Activated CD4-positive, alpha-beta T cell treated with anti-CD3 and anti-CD28 coated beads for 4 hours (primary cell): ENCODE results near the gene MB.

ENCODE experiments used
- DNase-seq, 2 donors: peaks; one replicate each; pipeline ENCODE4 v3.0.0-alpha.2; 2020

Gene MB

GRCh38 chr22:35593071-35593890 is 23.8 kb downstream of the MB start:
- no peak for DNase-seq

DNA sequence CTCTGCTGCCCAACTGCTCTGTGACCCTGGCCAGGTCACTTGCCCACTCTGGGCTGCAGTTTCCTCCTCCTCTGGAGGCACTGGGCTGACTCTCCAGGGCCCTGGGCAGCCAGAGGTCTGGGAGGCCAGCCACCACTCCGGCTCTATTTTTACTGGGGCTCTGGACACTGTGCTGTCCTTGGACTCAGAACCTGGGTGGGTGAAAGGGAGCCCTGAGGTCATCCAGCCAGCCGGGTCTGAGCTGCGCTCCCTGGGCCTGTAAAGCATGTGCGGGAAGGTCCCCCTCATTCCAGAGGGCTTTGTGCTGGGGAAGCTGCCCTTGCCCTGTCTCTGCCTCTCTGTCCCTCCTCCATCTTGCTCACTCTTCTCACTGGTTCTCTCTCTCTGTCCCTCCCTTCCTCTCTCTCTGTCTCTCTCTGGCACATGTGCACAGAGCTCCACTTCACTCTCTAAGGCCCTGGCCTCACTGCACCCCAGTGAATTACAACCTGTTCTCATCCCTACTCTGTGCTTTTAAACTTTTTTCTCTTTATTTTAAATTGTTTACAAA is 24.6 kb downstream of the MB start:
- DNase-seq: no peak

DNA sequence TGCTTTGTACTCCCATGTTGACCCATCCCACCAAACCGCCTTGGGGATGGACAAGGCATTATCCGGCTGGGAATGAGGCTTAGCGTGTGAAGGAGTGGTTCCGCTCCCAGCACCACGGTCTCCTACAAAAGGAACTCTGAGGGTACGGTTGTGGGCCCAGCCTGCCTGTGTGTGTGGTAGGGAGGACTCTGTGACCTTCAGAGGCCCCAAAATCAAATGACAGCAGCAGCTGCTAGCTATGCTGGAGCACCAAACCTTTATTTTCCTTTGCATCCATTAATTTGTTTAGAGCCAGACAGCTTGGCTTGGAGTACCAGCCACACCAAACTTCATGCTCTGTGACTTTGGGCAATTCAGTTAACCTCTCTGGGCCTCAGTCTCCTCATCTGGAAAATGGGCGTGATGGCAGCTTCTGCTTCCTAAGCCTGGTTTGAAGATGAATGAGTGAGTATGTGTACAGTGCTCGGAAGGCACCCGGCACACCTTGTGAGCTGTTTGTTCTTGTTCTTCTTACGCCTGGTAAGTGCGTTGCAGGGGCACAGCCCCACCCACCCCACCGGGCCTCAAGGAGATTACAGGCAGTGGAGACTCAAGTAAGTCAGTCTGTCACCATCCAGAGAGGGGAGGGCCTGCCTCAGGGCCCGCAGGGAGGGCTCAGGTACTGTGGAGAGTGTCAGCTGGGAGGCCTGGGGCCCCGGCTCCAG is 25.3 kb downstream of the MB start:
- DNase-seq: no peak

DNA sequence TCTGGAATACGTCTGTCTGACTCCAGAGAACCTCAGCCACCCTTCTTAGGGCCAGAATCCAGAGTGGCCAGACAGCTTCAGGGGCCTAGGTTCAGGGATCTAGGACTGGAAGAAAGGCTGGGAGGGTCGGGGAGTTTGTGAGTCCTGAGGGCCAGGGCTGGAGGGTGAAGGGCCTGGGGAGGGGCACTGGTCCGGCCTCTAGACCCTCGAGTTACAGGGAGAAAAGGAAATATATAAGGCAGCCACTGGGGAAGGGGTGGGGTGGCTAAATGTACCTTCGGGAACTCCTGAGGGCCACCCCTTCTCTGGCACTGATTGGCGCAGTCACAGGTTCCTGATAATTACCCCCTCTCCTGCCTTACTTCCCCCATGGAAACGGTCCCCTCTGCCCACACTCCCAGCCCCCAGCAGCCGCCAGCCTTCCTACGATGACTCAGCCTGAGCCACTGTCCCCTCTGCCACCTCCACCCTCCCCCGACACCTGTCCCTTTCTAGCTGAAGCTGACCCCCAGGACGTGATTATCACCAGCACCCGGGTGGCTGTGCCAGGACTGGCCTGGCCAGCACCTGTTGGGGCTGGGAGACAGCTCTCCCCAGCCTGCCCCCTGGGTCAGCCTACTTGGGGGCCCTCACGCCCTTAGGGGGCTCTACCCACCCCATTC is 26.4 kb downstream of the MB start:
- DNase-seq: no peak

DNA sequence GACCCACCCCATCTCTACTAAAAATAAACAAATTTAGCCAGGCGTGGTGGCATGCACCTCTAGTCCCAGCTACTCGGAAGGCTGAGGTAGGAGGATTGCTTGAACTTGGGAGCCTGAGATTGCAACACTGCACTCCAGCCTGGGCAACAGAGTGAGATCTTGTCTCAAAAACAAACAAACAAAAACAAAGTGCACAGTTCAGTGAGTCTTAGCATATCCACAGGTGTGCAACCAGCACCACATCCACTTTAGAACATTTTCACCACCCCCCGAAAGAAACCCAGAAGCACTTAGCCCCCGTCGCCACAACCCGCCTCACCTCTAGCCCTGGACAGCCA is 27.4 kb downstream of the MB start:
- DNase-seq: no peak

- no peak for DNase-seq
Measured at GRCh38 chr22:35589071-35589755, 27.9 kb downstream of the MB start.

DNA sequence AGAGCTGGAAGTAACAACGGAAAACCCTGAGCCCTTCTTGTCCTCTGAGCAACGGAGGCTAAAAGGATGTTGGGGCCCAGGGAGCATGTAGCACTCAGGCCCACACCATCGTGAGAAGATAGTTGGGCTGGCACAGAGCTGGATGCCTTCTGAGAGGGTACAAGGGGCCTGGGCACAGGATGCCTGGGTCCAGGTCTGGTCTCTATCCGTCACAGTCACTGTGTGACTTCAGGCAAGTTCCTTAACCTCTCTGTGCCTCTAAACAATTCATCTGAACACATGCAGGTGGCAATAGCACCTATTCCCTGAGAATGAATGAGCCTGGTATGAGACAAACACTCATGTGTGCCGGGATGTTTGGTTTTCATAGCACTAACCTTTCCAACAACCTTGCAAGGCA is 29.2 kb downstream of the MB start:
- DNase-seq: no peak

DNA sequence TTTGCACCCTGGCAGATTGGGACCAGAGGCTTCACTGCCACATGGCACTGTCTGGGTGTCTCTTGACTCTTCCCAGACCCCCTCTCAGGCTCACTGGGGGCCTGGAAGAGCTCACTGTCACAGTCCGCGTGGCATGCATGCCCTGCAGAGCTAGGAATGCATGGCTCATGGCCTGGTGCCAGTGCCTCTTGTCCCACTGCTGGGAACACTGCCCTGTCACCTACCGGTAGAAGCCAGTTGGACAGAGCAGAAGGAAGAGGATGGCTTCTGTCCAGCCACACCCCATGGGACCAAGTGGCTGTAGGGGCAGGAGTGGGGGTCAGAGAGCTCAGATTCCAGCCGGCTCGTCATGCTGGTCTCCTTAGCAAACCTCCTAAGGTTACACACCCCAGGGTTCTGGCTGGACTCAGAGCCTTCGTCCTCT is 29.7 kb downstream of the MB start:
- no peak for DNase-seq

GRCh38 chr22:35586771-35587170 is 30.4 kb downstream of the MB start:
- no peak for DNase-seq

- DNase-seq: peak; percentile 42 to 43
Measured at GRCh38 chr22:35582861-35583670, 34.1 kb downstream of the MB start.

GRCh38 chr22:35582218-35582860 is 34.8 kb downstream of the MB start:
- no peak for DNase-seq

DNA sequence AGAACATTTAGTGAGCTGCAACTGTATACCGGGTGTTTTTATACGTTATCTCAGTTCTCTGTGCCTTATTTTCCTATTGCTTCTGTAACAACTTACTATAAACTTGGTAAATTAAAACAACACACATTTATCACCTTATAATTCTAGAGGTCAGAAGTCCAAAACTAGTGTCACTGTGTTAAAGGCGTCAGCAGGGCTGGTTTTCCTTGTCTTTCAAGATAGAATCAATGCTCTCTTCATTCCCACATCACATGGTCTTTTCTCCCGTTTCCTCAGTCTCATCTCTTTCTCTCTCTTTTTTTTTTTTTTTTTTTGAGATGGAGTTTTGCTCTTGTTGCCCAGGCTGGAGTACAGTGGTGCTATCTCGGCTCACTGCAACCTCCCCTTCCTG is 36.1 kb downstream of the MB start:
- DNase-seq: no peak

- DNase-seq: no peak
Measured at GRCh38 chr22:35580351-35581022, 36.6 kb downstream of the MB start.

DNA sequence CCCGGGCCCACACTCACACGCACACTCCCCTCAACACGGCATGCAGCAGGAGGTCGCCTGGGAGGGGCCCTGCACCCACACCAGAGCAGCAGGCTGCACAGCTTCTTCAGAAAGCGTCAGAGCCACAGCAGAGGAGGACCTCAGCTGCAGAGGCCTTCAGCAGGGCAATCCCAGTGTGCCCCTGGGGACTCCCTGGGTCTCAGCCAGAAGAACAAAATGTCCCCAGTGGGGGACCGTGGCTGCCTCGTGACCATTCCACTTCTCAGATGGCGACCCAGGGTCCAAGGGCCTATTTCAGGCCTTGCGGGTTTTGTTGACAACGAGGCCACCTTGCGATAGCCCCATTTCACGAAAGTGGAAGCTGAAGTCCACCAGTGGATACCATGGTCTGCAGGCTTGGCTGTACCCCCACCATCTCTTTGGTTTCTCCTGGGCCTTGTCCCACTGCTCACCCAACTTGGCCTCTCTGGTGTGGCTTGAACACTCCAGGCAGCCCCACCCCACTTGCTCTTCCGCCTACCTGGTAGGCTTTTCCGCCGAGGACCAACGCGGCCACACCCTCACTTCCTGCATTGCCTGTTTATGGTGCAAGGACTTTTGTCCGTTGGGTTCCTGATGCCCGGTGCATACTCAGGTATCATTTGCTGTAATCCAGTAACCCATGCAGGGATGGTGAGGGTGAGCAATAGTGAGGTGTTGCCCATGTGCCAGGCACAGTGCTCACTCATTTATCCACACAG is 38.1 kb downstream of the MB start:
- no peak for DNase-seq

- no peak for DNase-seq
Measured at GRCh38 chr22:35577799-35578659, 39.1 kb downstream of the MB start.

- no peak for DNase-seq
Measured at GRCh38 chr22:35576671-35577070, 40.5 kb downstream of the MB start.

DNA sequence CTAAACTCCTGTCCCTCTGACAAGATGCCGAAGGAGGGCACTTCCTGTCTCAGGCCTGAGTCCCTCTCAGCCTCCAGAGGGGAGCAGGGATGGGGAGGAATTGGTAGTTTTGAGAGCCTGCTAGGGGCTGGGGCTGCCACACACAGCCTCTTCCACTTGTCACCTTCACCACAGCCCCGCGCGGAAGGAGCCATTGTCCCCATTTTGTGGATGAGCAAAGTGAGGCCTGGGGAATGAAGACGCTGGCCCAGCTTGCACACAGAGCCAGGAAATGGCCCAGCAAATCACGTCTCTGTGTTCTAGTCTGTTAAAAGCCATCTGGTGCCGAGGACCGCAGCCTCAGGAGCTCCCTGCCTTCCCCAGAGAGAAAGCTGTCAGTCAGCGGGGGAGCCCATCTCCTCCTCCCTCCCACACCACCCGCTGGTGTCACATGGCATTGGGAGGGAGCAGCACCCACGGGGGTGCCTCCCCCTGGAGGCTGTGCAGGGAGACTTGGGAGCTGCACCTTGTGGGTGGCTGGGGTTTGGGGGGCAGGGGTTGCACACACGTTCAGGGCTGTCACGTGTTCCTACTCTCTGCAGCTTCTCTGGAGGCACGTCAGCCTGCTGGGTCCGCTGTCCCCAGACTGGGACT is 41.9 kb downstream of the MB start:
- no peak for DNase-seq

GRCh38 chr22:35572556-35572955 is 44.6 kb downstream of the MB start:
- DNase-seq: no peak

DNA sequence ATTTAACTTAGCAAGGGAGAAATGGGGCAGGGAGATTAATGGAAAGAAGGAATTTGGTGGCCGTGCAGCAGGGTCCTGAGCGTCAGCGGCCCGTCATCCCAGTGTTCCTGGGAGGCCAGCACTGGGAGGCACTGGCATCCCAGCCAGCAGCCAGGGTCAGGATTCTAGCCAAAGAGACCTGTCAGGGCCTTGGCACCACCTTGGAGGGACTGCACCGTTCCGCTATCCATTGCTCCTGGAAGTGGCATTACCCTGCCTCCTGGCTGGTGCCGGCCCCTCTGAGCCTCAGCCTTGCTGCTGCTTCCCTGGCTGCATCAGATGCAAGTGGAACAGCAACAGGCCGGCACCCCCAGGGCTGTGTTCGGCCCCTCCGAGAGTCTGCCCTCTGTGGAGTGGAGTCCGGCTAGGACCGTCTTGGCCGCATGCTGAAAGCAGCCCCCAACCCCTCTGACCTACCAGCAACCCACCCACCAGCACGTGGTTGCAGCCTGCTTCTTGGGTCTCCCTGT is 46.4 kb downstream of the MB start:
- DNase-seq: no peak
